ENCODE results near the gene NMNAT2. TPM values are rescaled to one million over a fixed set of nuclear protein-coding genes. Genes with fewer than 3 reads are reported as not detected.
A peak's percentile ranks its signal among the peaks of the same experiment; 100 is the strongest.

Gene NMNAT2
- total and polyA plus RNA-seq, 7 donors, result 0.04 to 0.61 (median 0.38) TPM

DNA sequence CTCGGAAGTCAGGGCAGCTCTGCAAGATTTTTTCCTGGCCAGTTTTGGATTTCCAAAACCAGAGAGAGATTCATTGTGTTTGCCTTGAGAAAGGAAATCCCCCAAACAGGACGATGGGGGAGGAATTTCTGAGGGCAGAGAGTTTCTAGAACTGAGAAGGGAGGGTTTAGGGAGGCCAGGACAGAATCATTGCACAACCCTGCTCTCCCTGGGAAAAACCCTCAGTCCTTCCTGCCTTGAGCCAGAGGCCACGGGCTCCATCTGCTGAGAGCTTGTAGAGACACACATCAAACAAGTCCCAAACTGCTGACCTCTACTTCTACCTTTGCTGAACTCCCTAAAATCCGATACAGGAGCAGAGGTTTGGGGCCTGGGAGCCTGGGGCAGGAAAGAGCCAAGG lies 99.7 kb downstream of the NMNAT2 start:
- Histone ChIP-seq H3K4me3 (no peak overlapping the region), H3K27me3 (ENCODE audit: insufficient read depth in 3 of 3, low read length in 2 of 3) (no peaks in the 10 kb centered on the region), H3K9me3 (no peaks in the 10 kb centered on the region), H3K4me1 (peaks cover 9% of the 10 kb centered on the region), H3K27ac (no peak overlapping the region), H3K36me3 (ENCODE audit: insufficient read depth in 1 of 2, low read depth in 1 of 2) (no peaks in the 10 kb centered on the region)
- DNase-seq, result peak; percentile 73 to 81
- ATAC-seq, result peak; percentile 94 to 98 (median 97)
- 25 to 28% (median 27%) methylated on average over 4 of the region's 4 CpGs for WGBS, 3 donors
- intact Hi-C loops (cut with DNase I), result loop anchor here (5.0 to 10.0 kb wide), 2 partner anchors 36 to 354 kb away; no protein-coding TSS in a partner anchor
- TF ChIP-seq, protein P1, sequence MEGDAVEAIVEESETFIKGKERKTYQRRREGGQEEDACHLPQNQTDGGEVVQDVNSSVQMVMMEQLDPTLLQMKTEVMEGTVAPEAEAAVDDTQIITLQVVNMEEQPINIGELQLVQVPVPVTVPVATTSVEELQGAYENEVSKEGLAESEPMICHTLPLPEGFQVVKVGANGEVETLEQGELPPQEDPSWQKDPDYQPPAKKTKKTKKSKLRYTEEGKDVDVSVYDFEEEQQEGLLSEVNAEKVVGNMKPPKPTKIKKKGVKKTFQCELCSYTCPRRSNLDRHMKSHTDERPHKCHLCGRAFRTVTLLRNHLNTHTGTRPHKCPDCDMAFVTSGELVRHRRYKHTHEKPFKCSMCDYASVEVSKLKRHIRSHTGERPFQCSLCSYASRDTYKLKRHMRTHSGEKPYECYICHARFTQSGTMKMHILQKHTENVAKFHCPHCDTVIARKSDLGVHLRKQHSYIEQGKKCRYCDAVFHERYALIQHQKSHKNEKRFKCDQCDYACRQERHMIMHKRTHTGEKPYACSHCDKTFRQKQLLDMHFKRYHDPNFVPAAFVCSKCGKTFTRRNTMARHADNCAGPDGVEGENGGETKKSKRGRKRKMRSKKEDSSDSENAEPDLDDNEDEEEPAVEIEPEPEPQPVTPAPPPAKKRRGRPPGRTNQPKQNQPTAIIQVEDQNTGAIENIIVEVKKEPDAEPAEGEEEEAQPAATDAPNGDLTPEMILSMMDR (IDR thresholded peaks at IDR 0.05), result peak; percentile 56

DNA sequence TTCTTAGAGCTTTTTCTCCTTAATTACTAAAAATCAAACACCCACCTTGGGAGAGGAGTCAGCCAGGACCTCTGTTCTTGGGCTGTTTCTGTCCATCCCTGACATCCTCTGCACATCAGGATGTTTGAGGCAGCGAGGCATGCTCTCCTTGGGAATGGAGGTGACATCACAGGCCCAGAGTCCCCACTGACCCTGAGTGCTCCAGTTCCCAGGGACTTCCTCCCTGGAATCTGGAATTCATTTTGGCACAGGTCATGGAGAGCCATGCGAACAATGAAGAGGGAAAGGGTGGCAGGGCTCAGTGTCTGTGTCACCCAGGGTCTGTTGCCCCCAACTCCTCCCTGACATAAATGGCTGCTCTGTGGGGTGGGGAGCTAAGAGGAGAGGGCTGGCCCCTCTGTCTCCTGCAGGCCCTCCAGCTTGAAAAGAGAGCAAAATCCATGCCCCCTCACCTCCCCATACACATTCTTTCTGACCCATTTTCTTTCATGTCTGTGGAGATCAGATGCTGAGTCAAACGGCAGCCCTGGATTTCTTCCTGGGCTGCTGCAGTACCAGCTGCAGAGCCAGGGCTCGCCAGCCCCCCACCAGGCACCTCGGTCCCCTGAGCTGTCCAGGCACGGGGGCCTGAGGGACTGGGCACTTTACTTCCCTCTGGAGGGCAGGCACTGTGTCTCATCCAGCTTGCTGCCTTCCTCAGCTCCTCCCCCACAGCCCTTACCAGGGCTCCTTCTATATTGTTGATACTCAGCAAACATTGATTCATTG lies 102.0 kb downstream of the NMNAT2 start:
- Histone ChIP-seq H3K4me1 (peaks cover 9% of the 10 kb centered on the region), H3K27ac (no peak overlapping the region), H3K4me3 (no peak overlapping the region), H3K9me3 (no peaks in the 10 kb centered on the region), H3K27me3 (ENCODE audit: insufficient read depth in 3 of 3, low read length in 2 of 3) (no peaks in the 10 kb centered on the region), H3K36me3 (ENCODE audit: insufficient read depth in 1 of 2, low read depth in 1 of 2) (no peaks in the 10 kb centered on the region)
- ATAC-seq (no peak), DNase-seq (no peak)
- intact Hi-C loops (cut with DNase I), result loop anchor here (5.0 to 10.0 kb wide), 2 partner anchors 34 to 351 kb away; no protein-coding TSS in a partner anchor
- WGBS, 3 donors, result 56 to 59% (median 56%) methylated on average over 6 of the region's 6 CpGs
- TF ChIP-seq, protein P1 (IDR thresholded peaks at IDR 0.05), result no peak

DNA sequence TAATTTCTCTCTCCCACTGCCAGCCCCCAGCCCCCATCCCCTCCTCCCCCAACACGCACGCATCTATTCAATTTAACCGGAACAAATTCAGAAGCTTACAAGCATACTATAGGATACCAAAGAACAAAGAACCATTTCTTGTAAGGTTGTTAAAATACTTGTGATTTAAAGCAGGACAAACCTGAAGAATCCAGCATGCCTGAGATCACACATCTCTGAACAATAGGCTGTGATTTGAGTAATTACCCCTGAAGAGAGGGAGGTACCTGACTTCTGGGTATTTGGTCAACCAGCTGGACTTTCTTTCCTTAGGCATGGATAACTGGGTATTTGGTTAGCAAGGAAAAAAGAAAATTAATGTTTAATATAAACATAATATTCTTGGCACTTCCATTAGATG lies 105.1 kb downstream of the NMNAT2 start:
- intact Hi-C loops (cut with DNase I), result loop anchor here in 1 of 2 donors (10.0 kb wide), 1 partner anchor 348 kb away; no protein-coding TSS in a partner anchor
- Histone ChIP-seq H3K4me1 (peaks cover 2% of the 10 kb centered on the region), H3K4me3 (no peak overlapping the region), H3K27me3 (ENCODE audit: insufficient read depth in 3 of 3, low read length in 2 of 3) (no peaks in the 10 kb centered on the region), H3K36me3 (ENCODE audit: insufficient read depth in 1 of 2, low read depth in 1 of 2) (no peaks in the 10 kb centered on the region), H3K9me3 (no peaks in the 10 kb centered on the region), H3K27ac (no peak overlapping the region)
- ATAC-seq (no peak), DNase-seq (no peak)
- TF ChIP-seq, protein P1 (IDR thresholded peaks at IDR 0.05), result no peak
- 88 to 97% (median 89%) methylated on average over 3 of the region's 3 CpGs for WGBS, 3 donors

DNA sequence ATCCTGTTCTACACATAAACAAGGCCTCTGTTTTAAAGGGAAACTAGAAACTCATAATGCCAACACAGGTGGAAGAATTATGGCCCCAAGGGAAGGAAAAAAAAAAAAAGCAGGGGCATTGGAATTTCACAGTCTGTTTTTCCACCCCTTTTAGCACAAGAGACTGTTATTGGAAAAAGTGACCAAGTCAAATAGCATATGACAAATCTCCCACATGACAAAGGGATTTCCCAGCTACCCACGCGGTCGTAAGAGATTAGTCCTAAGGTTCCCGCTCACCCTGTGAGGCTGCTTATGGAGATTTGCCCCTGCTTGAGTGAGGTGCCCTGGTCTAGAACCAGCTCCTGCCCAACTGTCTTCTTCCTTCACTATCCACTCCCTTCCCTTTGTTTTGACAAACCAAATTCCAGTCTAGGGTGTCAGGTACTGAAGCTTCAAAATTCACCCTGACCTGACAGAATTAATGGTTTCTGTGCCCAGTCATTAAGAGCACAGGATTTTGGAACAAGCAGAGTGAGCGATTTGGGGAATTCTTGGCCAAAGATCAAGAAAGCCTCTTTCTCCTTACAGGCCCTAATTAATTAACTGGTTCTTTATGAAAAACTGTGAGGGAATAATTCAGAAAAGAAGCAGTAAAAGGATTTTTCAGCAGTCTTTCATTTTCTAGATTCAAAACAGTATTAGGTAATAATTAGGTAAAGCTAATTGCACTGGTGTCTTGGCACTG lies 107.3 kb downstream of the NMNAT2 start:
- DNase-seq (no peak), ATAC-seq (no peak)
- no peaks in the 10 kb centered on the region for H3K27me3 ChIP-seq (ENCODE audit: insufficient read depth in 3 of 3, low read length in 2 of 3)
- no peaks in the 10 kb centered on the region for H3K4me1 ChIP-seq
- H3K27ac ChIP-seq, result no peak overlapping the region
- H3K4me3 ChIP-seq, result no peak overlapping the region
- intact Hi-C loops (cut with DNase I), result loop anchor here in 1 of 2 donors (10.0 kb wide), 1 partner anchor 346 kb away; no protein-coding TSS in a partner anchor
- TF ChIP-seq, protein P1 (IDR thresholded peaks at IDR 0.05), result no peak
- 51 to 59% (median 58%) methylated on average over 5 of the region's 5 CpGs for WGBS, 3 donors
- no peaks in the 10 kb centered on the region for H3K9me3 ChIP-seq
- H3K36me3 ChIP-seq (ENCODE audit: insufficient read depth in 1 of 2, low read depth in 1 of 2), result no peaks in the 10 kb centered on the region
